HepG2 (cell line): ENCODE results near the gene KIRREL3. TPM values are rescaled to one million over a fixed set of nuclear protein-coding genes. Genes with fewer than 3 reads are reported as not detected.

Experiments used
- ATAC-seq: fragments of 200-7000 bp; cut with Tn5 transposase; 3 replicates; pipeline ENCODE4 v1.9.1; 2020; ENCODE audit warnings: mild to moderate bottlenecking, moderate library complexity
- BruUV-seq: library from RNA; stranded (reverse); fragments of 400-500 nt; replicated peaks from 2 replicates; lab custom pipeline; 2021; lab: Mats Ljungman, UMichigan
- CTCF ChIA-PET: fragments of 300-600 bp; formaldehyde crosslinking; extraction: SDS; loops from one replicate; lab custom pipeline; 2021; ENCODE audit warnings: low total read pairs, inconsistent platforms, low intra/inter-chr PET ratio; lab: Yijun Ruan, JAX
- POLR2A ChIA-PET: fragments of 350-600 bp; sonication (Branson Sonifier 250); formaldehyde crosslinking; loops from one replicate; lab custom pipeline; 2020; ENCODE audit warnings: antibody characterized with exemption, inconsistent platforms; lab: Yijun Ruan, JAX
- DNase-seq: peaks from one replicate; pipeline ENCODE4 v3.0.0-alpha.2; 2015; ENCODE audit warnings: low spot score
- FAIRE-seq: peaks from 3 replicates; lab custom pipeline; 2011; peaks lifted over from hg19 to GRCh38; lab: Jason Lieb, UNC
- H2AFZ ChIP-seq: one replicate; pipeline ENCODE4 v1.6.1; 2011; ENCODE audit warnings: low read length, inconsistent platforms
- H3K27ac ChIP-seq: fragments of 300-600 bp; 3 replicates; pipeline ENCODE4 v1.8.0; 2011; ENCODE audit warnings: mixed run types, mild to moderate bottlenecking, mixed read lengths, low read length, inconsistent platforms; ENCODE audit not compliant: insufficient read depth; ENCODE audit errors: extremely low read length
- H3K27me3 ChIP-seq, 2 experiments: fragments of 200-600 bp in 1 of 2; 2 replicates in 1 of 2; 3 replicates in 1 of 2; pipeline versions ENCODE4 v1.6.0 to v1.8.0; 2011; ENCODE audit warnings: low read length in 2 of 2, mild to moderate bottlenecking in 2 of 2, moderate library complexity in 2 of 2, inconsistent platforms in 1 of 2; ENCODE audit not compliant: insufficient read depth in 2 of 2, control insufficient read depth in 1 of 2
- H3K36me3 ChIP-seq, 2 experiments: fragments of 200-600 bp in 1 of 2; replicated peaks in 1 of 2; 2 replicates in 1 of 2; 3 replicates in 1 of 2; pipeline versions ENCODE4 v1.5.1 to v1.8.0; 2011; ENCODE audit warnings: low read length in 2 of 2, inconsistent platforms in 1 of 2; ENCODE audit not compliant: insufficient read depth in 2 of 2, control insufficient read depth in 1 of 2
- H3K4me1 ChIP-seq: 2 replicates; pipeline ENCODE4 v1.5.1; 2012; ENCODE audit warnings: low read length, inconsistent platforms; ENCODE audit not compliant: insufficient read depth
- H3K4me2 ChIP-seq: 2 replicates; pipeline ENCODE4 v1.6.0; 2011; ENCODE audit warnings: low read depth, low read length, inconsistent platforms
- H3K4me3 ChIP-seq, 3 experiments: fragments of 200-600 bp in 1 of 3; sonication (generic), shearing (Covaris generic) in 1 of 3; replicated peaks in 1 of 3; 2 replicates each; pipeline ENCODE4 v1.5.1; 2011 to 2016; ENCODE audit warnings: low read length in 3 of 3, inconsistent platforms in 2 of 3, low read depth in 2 of 3, mild to moderate bottlenecking in 2 of 3, control low read depth in 1 of 3, mixed read lengths in 1 of 3; ENCODE audit not compliant: insufficient read depth in 1 of 3
- H3K79me2 ChIP-seq: one replicate; pipeline ENCODE4 v1.6.1; 2011; ENCODE audit warnings: low read length, inconsistent platforms; ENCODE audit not compliant: insufficient read depth
- H3K9ac ChIP-seq: 2 replicates; pipeline ENCODE4 v1.6.0; 2011; ENCODE audit warnings: mild to moderate bottlenecking, low read depth, low read length, inconsistent platforms; ENCODE audit not compliant: insufficient read depth
- H3K9me3 ChIP-seq: 2 replicates; pipeline ENCODE4 v1.5.1; 2012; ENCODE audit warnings: mild to moderate bottlenecking, low read length
- H4K20me1 ChIP-seq: 2 replicates; pipeline ENCODE4 v1.6.0; 2011; ENCODE audit warnings: inconsistent platforms, mild to moderate bottlenecking, low read length, moderate library complexity; ENCODE audit not compliant: insufficient read depth
- ERF ChIP-seq: IDR thresholded peaks from 2 replicates; pipeline ENCODE4 v1.6.1; 2018; ENCODE audit warnings: missing biosample characterization, missing genetic modification reagents
- ETS1 ChIP-seq: sonication (generic); formaldehyde crosslinking; IDR thresholded peaks from 2 replicates; pipeline ENCODE4 v1.4.0; 2020; ENCODE audit warnings: missing genetic modification reagents
- HNF1A ChIP-seq, 2 experiments: sonication (generic) in 1 of 2; formaldehyde crosslinking in 1 of 2; IDR thresholded peaks; 2 replicates each; pipeline versions ENCODE4 v1.4.0 to v1.6.1; 2016 to 2020; ENCODE audit warnings: borderline replicate concordance in 1 of 2, low read depth in 1 of 2, mild to moderate bottlenecking in 1 of 2, missing genetic modification reagents in 1 of 2
- KLF6 ChIP-seq: IDR thresholded peaks from 2 replicates; pipeline ENCODE4 v1.8.0; 2016; ENCODE audit warnings: missing biosample characterization, missing genetic modification reagents
- MEIS2 ChIP-seq: sonication (generic); formaldehyde crosslinking; IDR thresholded peaks from 2 replicates; pipeline ENCODE4 v1.9.0; 2021; ENCODE audit warnings: mild to moderate bottlenecking, missing genetic modification reagents
- RARA ChIP-seq: IDR thresholded peaks from 2 replicates; pipeline ENCODE4 v1.6.1; 2016; ENCODE audit warnings: missing genetic modification reagents, missing compliant biosample characterization
- WIZ ChIP-seq: sonication (generic); formaldehyde crosslinking; IDR thresholded peaks from 2 replicates; pipeline ENCODE4 v1.5.1; 2020; ENCODE audit warnings: mild to moderate bottlenecking, missing genetic modification reagents
- ZFP37 ChIP-seq: sonication (generic); formaldehyde crosslinking; IDR thresholded peaks from 2 replicates; pipeline ENCODE4 v1.4.0; 2020; ENCODE audit warnings: missing genetic modification reagents, borderline replicate concordance
- ZNF264 ChIP-seq: sonication (generic); formaldehyde crosslinking; IDR thresholded peaks from 2 replicates; pipeline ENCODE4 v1.4.0; 2020; ENCODE audit warnings: missing genetic modification reagents
- ZNF441 ChIP-seq: sonication (generic); formaldehyde crosslinking; IDR thresholded peaks from 2 replicates; pipeline ENCODE4 v1.7.0; 2021; ENCODE audit warnings: missing genetic modification reagents, borderline replicate concordance
- ZNF724P ChIP-seq: sonication (generic); formaldehyde crosslinking; IDR thresholded peaks from 2 replicates; pipeline ENCODE4 v1.8.0; 2022; ENCODE audit warnings: missing genetic modification reagents, borderline replicate concordance
- ZSCAN21 ChIP-seq: sonication (generic); formaldehyde crosslinking; IDR thresholded peaks from 2 replicates; pipeline ENCODE4 v1.8.0; 2022; ENCODE audit warnings: mild to moderate bottlenecking, missing genetic modification reagents, moderate library complexity, borderline replicate concordance
- WGBS: methylation state at CpG from one replicate; pipeline ENCODE4 v1.1.6; 2017; ENCODE audit warnings: low lambda C conversion rate; 5-methylcytosine and 5-hydroxymethylcytosine counted together
- in situ Hi-C: cut with HindIII; loops from 2 replicates; pipeline ENCODE4 v1.10.0; 2017; ENCODE audit warnings: low pct_unique_long_range_greater_than_20kb; ENCODE audit not compliant: extremely low pct_ligation_motif_present
- intact Hi-C: fragments of 100-400 bp; cut with micrococcal nuclease; formaldehyde crosslinking; loops from one replicate; pipeline ENCODE4 v1.10.0; 2022; ENCODE audit not compliant: unreplicated experiment
- polyA plus RNA-seq, 8 experiments: library from polyadenylated mRNA; depleted of rRNA in 3 of 8; stranded (reverse) in 7 of 8; unstranded in 1 of 8; fragments of >200 nt; fragmentation: Illumina TruSeq in 4 of 8; extraction: Trizol in 4 of 8; gene quantifications; 2 replicates each; pipeline versions ENCODE4 v1.2.1 to v1.2.3, GENCODE V29; 2011 to 2016; ENCODE audit warnings: low read depth in 4 of 8, missing spikeins in 1 of 8, mixed read lengths in 1 of 8; ENCODE audit not compliant: insufficient read depth in 1 of 8
- total RNA-seq, 5 experiments: library from RNA; depleted of rRNA; stranded (reverse); fragments of >200 nt; fragmentation: Illumina TruSeq; extraction: Trizol; gene quantifications; 2 replicates each; pipeline ENCODE4 v1.2.3, GENCODE V29; 2016; ENCODE audit warnings: low read depth in 1 of 5
- TF ChIP-seq, protein P1 (sequence below): sonication (generic); formaldehyde crosslinking; IDR thresholded peaks from 2 replicates; pipeline ENCODE4 v1.9.0; 2021; ENCODE audit warnings: missing genetic modification reagents, borderline replicate concordance

Gene KIRREL3
- total and polyA plus RNA-seq, 2 of the 13 experiments (the other 11 are each of a cell fraction or from before 2014, with no cell fraction given), result not detected

DNA sequence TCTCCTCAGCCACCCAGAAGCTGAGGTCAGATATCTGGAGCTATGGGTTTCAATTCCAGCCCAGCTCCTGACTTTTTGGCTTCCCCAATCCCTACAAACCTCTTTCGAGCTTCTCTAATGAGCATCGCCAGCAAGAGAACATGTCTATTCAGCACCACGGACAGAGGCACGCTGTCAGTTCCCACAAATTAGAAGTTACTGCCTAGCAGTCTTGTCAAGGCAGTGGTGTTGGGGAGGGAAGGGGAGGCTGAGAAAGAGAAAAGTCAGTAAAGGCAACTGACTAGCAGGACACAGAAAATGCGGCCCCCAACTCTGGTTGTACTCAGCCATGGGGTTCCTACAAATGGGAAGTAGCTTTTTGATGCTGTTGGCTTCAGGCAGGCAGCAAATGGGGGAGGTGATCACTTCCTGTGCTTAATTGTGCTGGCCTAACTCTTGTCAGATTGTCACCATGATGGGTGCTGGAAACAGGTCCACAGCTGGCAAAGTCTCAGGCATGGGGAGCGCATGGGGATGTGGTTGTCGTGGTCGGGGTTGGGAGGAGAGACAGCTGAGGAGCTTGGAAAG is 439.2 kb downstream of the KIRREL3 start:
- ATAC-seq (peak; percentile 39; the same call in 1 of the 3 replicates), FAIRE-seq (no peak), DNase-seq (peak; percentile 34)
- intact Hi-C loops (no loop called here), in situ Hi-C loops (no loop called here)
- WGBS, result 5% methylated on average over 8 of the region's 8 CpGs
- H3K79me2 ChIP-seq, result no peaks in the 10 kb centered on the region
- no peaks in the 10 kb centered on the region for H3K36me3 ChIP-seq
- no peaks in the 10 kb centered on the region for H3K9me3 ChIP-seq
- H3K27me3 ChIP-seq, result no peaks in the 10 kb centered on the region
- H3K4me2 ChIP-seq, result no peak overlapping the region
- ChIA-PET CTCF (no interaction called here), POLR2A (no interaction called here)
- no peak overlapping the region for H3K27ac ChIP-seq
- no peak overlapping the region for H3K4me3 ChIP-seq
- no peaks in the 10 kb centered on the region for H4K20me1 ChIP-seq
- BruUV-seq, result no TSS peak
- no peaks in the 10 kb centered on the region for H3K4me1 ChIP-seq
- H2AFZ ChIP-seq, result no peak overlapping the region
- H3K9ac ChIP-seq, result no peak overlapping the region
- TF ChIP-seq MEIS2 (CRISPR knock-in tag), result peak; percentile 22; the same call in 1 of the 2 replicates
- peak; percentile 38; the same call in 1 of the 2 replicates for TF ChIP-seq ZNF264 (CRISPR knock-in tag)
- TF ChIP-seq ZNF724P (CRISPR knock-in tag), result peak; percentile 56; the same call in 1 of the 2 replicates
- peak; percentile 54; the same call in 1 of the 2 replicates for TF ChIP-seq ZSCAN21 (CRISPR knock-in tag)
- TF ChIP-seq ETS1 (CRISPR knock-in tag), result no peak
- peak; percentile 50; the same call in 1 of the 2 replicates for TF ChIP-seq ERF
- TF ChIP-seq RARA (CRISPR knock-in tag), result 0 out of 2 replicates have a peak, but pooled peaks have one; percentile 27
- TF ChIP-seq HNF1A (IDR thresholded peaks at IDR 0.05; ENCODE audit: low read depth), result no peak
- no peak for TF ChIP-seq HNF1A (CRISPR knock-in tag; IDR thresholded peaks at IDR 0.05; ENCODE audit: borderline replicate concordance)
- TF ChIP-seq, protein P1, sequence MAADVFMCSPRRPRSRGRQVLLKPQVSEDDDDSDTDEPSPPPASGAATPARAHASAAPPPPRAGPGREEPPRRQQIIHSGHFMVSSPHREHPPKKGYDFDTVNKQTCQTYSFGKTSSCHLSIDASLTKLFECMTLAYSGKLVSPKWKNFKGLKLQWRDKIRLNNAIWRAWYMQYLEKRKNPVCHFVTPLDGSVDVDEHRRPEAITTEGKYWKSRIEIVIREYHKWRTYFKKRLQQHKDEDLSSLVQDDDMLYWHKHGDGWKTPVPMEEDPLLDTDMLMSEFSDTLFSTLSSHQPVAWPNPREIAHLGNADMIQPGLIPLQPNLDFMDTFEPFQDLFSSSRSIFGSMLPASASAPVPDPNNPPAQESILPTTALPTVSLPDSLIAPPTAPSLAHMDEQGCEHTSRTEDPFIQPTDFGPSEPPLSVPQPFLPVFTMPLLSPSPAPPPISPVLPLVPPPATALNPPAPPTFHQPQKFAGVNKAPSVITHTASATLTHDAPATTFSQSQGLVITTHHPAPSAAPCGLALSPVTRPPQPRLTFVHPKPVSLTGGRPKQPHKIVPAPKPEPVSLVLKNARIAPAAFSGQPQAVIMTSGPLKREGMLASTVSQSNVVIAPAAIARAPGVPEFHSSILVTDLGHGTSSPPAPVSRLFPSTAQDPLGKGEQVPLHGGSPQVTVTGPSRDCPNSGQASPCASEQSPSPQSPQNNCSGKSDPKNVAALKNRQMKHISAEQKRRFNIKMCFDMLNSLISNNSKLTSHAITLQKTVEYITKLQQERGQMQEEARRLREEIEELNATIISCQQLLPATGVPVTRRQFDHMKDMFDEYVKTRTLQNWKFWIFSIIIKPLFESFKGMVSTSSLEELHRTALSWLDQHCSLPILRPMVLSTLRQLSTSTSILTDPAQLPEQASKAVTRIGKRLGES (CRISPR knock-in tag), result 0 out of 2 replicates have a peak, but pooled peaks have one; percentile 56
- peak; percentile 66; the same call in 1 of the 2 replicates for TF ChIP-seq KLF6 (CRISPR knock-in tag)
- 0 out of 2 replicates have a peak, but pooled peaks have one; percentile 59 for TF ChIP-seq ZNF441 (CRISPR knock-in tag)
- peak; percentile 97 for TF ChIP-seq WIZ (CRISPR knock-in tag)
- TF ChIP-seq ZFP37 (CRISPR knock-in tag), result 0 out of 2 replicates have a peak, but pooled peaks have one; percentile 37
